GM18498 (cell line): ENCODE data around the gene IFIT1.
"Not testable (repeated sequence)": the region's sequence is repeated elsewhere in the genome, so short reads cannot be mapped to it uniquely, and the experiment has no call there.

ENCODE experiments used
- ATAC-seq: cut with Tn5 transposase; IDR thresholded peaks from one replicate; pipeline ENCODE4 v1.9.1; 2021; ENCODE audit warnings: mild to moderate bottlenecking, moderate library complexity; ENCODE audit not compliant: unreplicated experiment

Gene IFIT1

GRCh38 chr10:89428877-89429276 lies 36.5 kb downstream of the IFIT1 start:
- no peak for ATAC-seq

GRCh38 chr10:89431977-89432376 lies 39.6 kb downstream of the IFIT1 start:
- no peak for ATAC-seq

- ATAC-seq: no peak
Measured at GRCh38 chr10:89438525-89438924, 46.1 kb downstream of the IFIT1 start.

- no peak for ATAC-seq
Measured at GRCh38 chr10:89440226-89441009, 48.0 kb downstream of the IFIT1 start.

GRCh38 chr10:89442289-89442688 lies 49.9 kb downstream of the IFIT1 start:
- ATAC-seq: no peak

- ATAC-seq: not testable (repeated sequence)
Measured at GRCh38 chr10:89444819-89445218, 52.4 kb downstream of the IFIT1 start.

GRCh38 chr10:89450901-89451300 lies 58.5 kb downstream of the IFIT1 start:
- ATAC-seq: no peak

- ATAC-seq: no peak
Measured at GRCh38 chr10:89452193-89452592, 59.8 kb downstream of the IFIT1 start.

- no peak for ATAC-seq
Measured at GRCh38 chr10:89454561-89455347, 62.3 kb downstream of the IFIT1 start.
